GM19324 (cell line): ENCODE data around the gene TCN2.
"Not testable (repeated sequence)": the region's sequence is repeated elsewhere in the genome, so short reads cannot be mapped to it uniquely, and the experiment has no call there.

Source experiments
- ATAC-seq: cut with Tn5 transposase; IDR thresholded peaks from one replicate; pipeline ENCODE4 v1.9.1; 2021; ENCODE audit warnings: mild to moderate bottlenecking, moderate library complexity; ENCODE audit not compliant: unreplicated experiment, low FRiP score

The TCN2 gene

GRCh38 chr22:30674482-30674881 is 67.5 kb downstream of the TCN2 start:
- ATAC-seq, result no peak

- no peak for ATAC-seq
Observed at GRCh38 chr22:30675436-30675835, 68.5 kb downstream of the TCN2 start.

- ATAC-seq, result not testable (repeated sequence)
Observed at GRCh38 chr22:30676565-30676964, 69.6 kb downstream of the TCN2 start.
